NCI-H146 treated with DMSO at 0.1 percent for 48 hours (cell line): Measurements from ENCODE around the gene USP15.

Experiments used
- DNase-seq: peaks from one replicate; lab custom pipeline; 2025; ENCODE audit not compliant: unreplicated experiment; lab: John Stamatoyannopoulos, UW

USP15 gene

GRCh38 chr12:62279961-62280360 lies 19.8 kb downstream of the USP15 start:
- DNase-seq: no peak

GRCh38 chr12:62282057-62282774 lies 22.0 kb downstream of the USP15 start:
- no peak for DNase-seq

- DNase-seq: no peak
Measured at GRCh38 chr12:62284749-62285148, 24.5 kb downstream of the USP15 start.

GRCh38 chr12:62285284-62285683 lies 25.1 kb downstream of the USP15 start:
- no peak for DNase-seq

GRCh38 chr12:62288328-62288727 lies 28.1 kb downstream of the USP15 start:
- no peak for DNase-seq

DNA sequence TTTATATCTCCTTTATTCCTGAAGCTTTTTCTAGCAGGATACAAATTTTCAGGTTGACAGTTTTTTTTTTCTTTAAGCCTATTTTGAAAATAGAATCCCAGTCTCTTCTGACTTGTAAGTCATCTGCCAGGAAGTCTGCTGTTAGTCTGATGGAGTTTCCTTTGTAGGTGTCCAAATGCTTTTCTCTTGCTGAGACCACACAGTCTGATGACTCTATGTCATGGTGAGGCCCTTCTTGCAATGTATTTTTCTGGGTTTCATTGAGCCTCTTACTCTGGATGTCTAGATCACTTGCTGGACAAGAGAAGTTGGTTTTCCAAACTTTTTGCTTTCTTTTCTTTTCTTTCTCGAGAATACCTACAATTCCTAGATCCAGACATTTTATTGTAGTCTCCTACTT lies 30.6 kb downstream of the USP15 start:
- DNase-seq: no peak

DNA sequence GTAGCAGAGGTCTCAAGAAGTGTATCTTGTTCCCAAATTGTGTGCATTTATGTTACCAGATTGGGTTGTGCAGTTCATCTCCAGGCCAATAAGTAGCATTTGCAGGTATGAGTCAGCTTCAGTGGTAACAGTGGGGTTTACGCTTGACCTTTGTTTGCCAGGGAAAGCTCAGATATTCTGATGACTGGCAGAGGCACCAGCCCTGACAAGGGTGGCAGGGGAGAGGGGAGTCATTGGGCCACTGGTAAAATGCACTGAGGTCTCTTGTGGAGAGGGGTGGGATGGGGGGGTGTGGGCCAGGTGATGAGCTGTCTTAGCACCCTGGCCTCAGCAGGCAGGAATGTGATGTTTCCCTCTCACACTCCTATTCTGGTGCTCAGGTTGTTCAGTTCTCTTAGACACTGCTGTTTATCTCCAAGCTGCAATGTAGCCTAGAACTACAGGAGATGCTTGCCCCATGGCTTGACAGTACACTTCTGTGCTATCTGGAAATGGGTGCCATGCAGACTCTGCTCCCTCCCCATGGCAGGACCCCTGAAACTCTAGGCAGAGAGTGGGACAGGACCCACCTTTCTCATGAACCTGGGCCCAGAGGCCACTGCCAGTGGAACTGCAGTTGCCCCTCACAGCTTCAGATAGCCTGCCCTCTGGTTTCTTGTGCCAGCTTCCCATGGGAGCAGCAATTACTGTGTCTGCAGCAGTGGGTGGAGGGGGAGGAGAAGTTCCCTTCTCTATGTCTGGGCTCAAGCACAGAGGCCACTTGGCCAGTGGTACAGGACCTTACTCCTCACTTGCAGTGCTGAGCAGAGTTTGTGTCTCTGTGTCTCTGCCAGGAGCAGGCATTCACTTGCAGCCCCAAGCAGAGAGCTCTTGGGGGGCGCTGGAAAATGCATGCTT lies 31.9 kb downstream of the USP15 start:
- no peak for DNase-seq

DNA sequence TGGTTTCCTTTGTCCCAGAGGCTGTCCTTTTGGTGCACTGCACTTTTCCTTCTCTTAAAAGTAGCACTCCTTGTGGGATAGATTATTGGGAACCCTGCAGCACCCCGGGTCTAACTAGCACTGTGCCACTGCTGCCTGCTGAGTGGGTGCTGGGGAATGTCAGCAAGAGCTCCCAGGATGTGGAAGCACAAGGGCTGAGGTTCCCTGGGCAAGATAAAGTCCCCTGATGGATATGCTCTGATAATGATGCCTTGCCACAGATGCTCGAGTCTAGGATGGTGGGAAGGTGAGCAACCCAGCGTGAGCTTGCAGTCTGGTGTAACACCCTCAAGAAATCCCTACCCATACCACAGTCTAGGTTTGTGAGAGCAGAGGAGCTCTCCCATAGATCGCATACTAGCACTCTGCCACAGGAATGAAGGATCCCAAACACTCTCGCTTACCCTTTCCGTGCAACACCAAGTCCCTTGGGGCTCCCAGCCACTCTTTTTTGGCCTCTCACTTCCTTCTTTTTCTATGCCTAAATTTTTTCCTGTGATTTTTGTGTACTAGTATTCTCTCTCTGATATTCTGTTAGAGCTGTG lies 32.6 kb downstream of the USP15 start:
- DNase-seq: no peak

DNA sequence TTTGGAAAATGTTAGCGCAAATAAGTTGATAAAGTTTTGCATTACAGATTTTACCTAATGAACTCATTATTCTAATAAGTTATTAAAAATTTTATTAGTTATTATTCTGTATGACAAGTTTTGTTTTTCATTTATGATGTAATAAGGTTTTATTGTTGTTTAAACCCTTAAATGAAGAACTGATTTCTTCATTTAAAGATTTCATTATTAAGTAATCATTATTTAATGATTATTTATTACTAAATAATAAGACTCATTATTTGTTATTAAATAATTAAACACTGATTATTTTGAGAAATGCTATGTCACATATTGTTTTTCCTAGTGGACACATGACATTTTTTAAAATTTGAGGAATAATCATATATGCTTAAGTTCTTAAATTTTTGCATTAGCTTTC lies 34.2 kb downstream of the USP15 start:
- no peak for DNase-seq

DNA sequence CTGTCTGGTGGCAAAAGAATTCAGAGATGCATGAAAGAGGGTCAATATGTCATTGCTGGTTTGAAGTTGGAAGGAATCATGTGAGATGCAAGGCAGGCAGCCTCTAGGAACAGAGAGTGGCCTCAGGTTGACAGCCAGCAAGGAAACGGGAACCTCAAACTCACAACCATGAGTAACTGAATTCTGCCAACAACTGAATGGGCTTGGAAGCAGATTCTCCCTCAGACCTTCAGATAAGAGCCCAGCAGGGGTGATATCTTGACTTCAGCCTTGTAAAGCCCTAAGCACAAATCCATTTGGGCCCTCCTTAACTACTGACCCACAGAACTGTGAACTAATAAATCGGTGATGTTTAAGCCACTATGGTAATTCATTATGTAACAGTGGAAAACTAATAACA lies 35.8 kb downstream of the USP15 start:
- DNase-seq: no peak

DNA sequence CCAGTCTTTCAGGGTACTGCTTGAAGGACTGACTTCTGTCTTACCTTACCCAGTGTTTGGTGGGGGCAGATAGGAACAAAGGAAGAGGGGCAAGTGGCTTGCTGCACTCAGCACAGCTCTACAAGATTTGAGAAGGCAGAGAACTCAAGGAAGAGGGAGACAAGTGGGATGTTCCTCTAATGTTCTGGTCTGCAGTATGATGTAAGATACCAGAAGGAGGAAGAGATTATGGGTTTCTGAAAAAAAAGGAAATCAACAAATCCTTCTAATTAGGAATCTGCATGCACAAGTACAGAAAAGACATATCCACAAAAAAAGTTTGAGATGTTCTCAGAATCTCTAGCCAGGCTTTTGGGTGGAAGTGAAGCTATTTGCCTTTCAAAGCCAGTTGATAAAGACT lies 37.1 kb downstream of the USP15 start:
- no peak for DNase-seq

DNA sequence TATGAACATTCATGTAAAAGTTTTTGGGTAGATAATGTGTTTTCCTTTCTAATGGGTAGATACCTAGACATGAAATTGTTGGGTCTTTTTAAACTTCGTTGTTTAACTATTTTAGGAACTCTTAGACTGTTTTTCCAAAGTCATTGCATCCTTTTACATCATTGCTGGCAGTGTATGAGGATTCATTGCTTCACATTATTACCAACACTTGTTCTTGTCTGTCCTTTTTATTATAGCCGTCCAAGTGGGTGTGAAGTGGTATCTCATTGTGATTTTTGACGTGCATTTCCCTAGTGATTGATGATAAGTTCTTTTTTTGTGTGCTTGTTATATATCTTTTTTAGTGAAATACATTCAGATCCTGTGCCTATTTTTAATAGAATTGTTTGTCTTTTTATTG lies 39.4 kb downstream of the USP15 start:
- no peak for DNase-seq

GRCh38 chr12:62301080-62301798 lies 41.0 kb downstream of the USP15 start:
- no peak for DNase-seq

DNA sequence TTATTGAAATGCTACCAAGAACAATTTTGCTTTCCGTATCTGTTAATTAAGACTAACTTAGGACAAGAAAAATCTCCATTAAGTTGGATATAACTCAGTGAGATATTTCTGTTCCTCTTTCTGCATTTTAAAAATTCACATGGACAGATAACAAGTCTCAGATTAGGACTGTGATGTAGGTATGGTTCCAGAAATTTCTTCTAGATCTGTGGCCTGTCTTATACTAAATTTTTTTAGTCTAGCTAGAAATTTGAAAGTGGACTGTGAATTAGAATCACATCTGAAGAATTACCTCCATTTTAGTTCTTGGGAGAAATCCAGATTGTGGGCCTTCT lies 41.6 kb downstream of the USP15 start:
- no peak for DNase-seq

DNA sequence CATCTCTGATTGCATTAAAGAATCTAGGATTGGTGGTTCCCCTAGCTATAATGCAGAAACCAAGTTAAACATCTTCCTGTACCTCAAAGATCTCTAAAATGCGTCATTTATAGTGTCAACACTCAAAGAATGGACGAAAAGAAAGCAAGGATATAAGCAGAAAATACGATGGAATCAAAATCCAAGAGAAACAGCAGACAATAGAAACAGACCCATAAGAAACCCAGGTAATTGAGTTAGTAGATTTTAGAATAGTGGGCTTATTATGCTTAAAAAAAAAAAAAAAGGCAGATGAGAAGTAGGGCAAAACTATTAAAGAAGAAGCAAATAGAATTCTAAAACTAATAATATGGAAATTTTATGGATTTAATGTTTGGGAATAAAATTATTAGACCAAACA lies 44.4 kb downstream of the USP15 start:
- DNase-seq: no peak

DNA sequence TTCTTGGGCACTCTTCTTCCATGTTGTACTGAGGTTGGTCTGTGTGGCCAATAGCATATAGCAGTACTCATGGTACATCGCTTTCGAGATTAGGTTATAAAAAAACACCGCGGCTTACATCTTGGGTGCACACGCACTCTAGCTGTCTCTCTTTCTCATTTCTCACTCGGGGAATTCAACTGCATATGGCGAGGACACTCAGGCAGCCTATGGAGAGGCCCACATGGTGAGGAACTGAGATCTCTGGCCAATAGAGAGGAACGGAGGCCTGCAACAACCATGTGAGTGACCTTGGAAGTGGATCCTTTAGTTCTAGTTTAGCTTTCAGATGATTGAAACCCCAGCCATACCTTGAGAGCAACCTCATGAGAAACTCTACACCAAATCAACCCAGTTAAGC lies 45.6 kb downstream of the USP15 start:
- no peak for DNase-seq

- no peak for DNase-seq
Measured at GRCh38 chr12:62306569-62307530, 46.6 kb downstream of the USP15 start.

DNA sequence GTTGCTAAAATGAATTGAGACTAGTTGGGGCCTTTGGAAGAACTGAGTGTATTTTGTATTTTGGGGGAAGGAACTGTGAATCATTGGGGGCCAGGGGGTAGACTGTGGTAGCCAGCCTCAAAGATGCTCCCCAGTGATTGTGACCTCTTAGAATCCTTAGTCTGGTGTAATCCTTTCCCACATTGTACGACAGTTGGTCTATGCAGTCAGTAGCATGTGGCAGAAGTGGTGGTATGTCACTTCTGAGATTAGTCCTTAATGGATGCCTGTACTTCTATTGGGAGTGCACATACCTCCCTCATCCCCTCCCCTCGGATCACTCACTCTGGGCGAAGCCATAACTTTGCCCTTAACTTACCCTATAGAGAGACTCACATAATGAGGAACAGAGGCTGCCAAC lies 48.0 kb downstream of the USP15 start:
- no peak for DNase-seq

DNA sequence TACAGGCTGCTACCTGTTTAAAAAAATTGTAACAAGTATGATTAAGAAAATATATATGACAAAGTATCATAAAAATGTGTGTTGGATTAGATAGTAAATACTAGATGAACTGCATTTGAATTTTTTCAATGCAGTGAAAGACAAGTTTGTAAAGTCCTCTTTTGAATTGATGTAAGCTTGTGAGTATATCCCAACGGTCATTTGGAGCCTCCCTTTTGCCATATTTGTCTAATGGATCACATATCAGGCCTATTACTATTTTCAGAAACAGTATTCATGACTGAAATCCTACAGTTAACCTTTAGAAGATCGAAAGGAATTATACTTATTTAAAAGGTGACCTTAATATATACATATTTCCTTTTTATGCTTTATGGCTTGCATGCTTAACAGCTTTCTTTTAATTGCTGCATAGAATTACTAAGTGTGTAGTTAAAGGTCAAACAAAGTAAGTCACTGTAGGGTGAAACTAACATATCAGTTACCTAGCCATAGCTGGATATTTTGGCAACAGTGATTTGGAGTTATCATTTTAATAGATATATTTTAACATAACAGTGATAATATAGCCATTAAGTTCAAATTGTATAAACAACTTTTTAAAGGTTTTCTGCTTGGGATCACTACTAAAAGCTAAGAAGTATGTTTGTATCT lies 53.6 kb downstream of the USP15 start:
- DNase-seq: no peak

DNA sequence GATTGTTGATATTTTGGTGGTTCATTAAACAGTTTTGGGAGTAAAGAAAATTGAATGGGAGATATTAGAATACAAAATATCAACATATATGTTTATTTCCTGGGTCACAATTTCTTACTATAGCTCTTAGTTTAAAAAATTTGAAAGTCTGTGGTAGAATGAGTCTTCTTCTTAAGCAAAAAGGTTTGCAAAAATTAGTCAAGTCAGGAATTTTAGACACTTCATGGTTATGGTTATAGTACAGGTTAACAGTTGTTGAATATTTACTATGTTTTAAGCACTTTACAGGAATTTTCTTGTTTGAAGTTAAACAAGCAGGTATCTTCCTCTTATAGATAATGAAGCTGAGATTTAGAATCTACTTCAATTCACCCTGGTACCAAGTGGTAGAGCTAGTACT lies 56.8 kb downstream of the USP15 start:
- DNase-seq: no peak
